Trophoblast cell (in vitro differentiated cells and primary cell): Measurements from ENCODE around the gene ME2.
"Not testable (repeated sequence)": the region's sequence is repeated elsewhere in the genome, so short reads cannot be mapped to it uniquely, and the experiment has no call there.

Experiments used
- DNase-seq, 2 donors: peaks; one replicate each; pipeline ENCODE4 v3.0.0-alpha.2; 2016
- H2AFZ ChIP-seq: 2 replicates; pipeline ENCODE4 v1.6.1; 2013; ENCODE audit warnings: low read length, moderate library complexity, mild to moderate bottlenecking; ENCODE audit not compliant: insufficient read depth, poor library complexity
- H2AK5ac ChIP-seq: 2 replicates; pipeline ENCODE4 v1.6.1; 2013; ENCODE audit warnings: mild to moderate bottlenecking, low read length
- H2BK120ac ChIP-seq: 2 replicates; pipeline ENCODE4 v1.6.1; 2013; ENCODE audit warnings: low read length, mild to moderate bottlenecking, moderate library complexity; ENCODE audit not compliant: insufficient read depth, poor library complexity
- H2BK12ac ChIP-seq: 2 replicates; pipeline ENCODE4 v1.6.1; 2013; ENCODE audit warnings: mild to moderate bottlenecking, low read length, moderate library complexity
- H2BK5ac ChIP-seq: 2 replicates; pipeline ENCODE4 v1.6.1; 2013; ENCODE audit warnings: low read length, low read depth, moderate library complexity, mild to moderate bottlenecking; ENCODE audit not compliant: poor library complexity
- H3K14ac ChIP-seq: 2 replicates; pipeline ENCODE4 v1.6.1; 2013; ENCODE audit warnings: mild to moderate bottlenecking, low read length
- H3K18ac ChIP-seq: 2 replicates; pipeline ENCODE4 v1.6.1; 2013; ENCODE audit warnings: mild to moderate bottlenecking, low read length
- H3K23ac ChIP-seq: 2 replicates; pipeline ENCODE4 v1.6.1; 2013; ENCODE audit warnings: low read length
- H3K27ac ChIP-seq: 2 replicates; pipeline ENCODE4 v1.5.1; 2013; ENCODE audit warnings: low read depth, mild to moderate bottlenecking, inconsistent platforms, low read length, moderate library complexity
- H3K27me3 ChIP-seq: 2 replicates; pipeline ENCODE4 v1.6.1; 2013; ENCODE audit warnings: inconsistent platforms, mild to moderate bottlenecking, low read length, moderate library complexity; ENCODE audit not compliant: insufficient read depth
- H3K36me3 ChIP-seq, 2 experiments: 1 replicate in 1 of 2; 2 replicates in 1 of 2; pipeline ENCODE4 v1.6.1; 2013; ENCODE audit warnings: low read length in 2 of 2, mild to moderate bottlenecking in 2 of 2, moderate library complexity in 1 of 2; ENCODE audit not compliant: insufficient read depth in 2 of 2, control insufficient read depth in 1 of 2
- H3K4ac ChIP-seq: 2 replicates; pipeline ENCODE4 v1.6.1; 2013; ENCODE audit warnings: low read depth, mild to moderate bottlenecking, low read length, moderate library complexity
- H3K4me1 ChIP-seq, 2 experiments: 1 replicate in 1 of 2; 2 replicates in 1 of 2; pipeline ENCODE4 v1.6.1; 2013; ENCODE audit warnings: low read length in 2 of 2, mild to moderate bottlenecking in 2 of 2, moderate library complexity in 1 of 2; ENCODE audit not compliant: insufficient read depth in 2 of 2, control insufficient read depth in 1 of 2
- H3K4me2 ChIP-seq: 2 replicates; pipeline ENCODE4 v1.6.1; 2013; ENCODE audit warnings: inconsistent platforms, mild to moderate bottlenecking, low read length, moderate library complexity
- H3K4me3 ChIP-seq: 2 replicates; pipeline ENCODE4 v1.5.1; 2013; ENCODE audit warnings: mild to moderate bottlenecking, low read depth, low read length, inconsistent platforms
- H3K79me1 ChIP-seq: one replicate; pipeline ENCODE4 v1.6.1; 2013; ENCODE audit warnings: low read length
- H3K79me2 ChIP-seq: 2 replicates; pipeline ENCODE4 v1.6.1; 2013; ENCODE audit warnings: low read length, mild to moderate bottlenecking; ENCODE audit not compliant: control insufficient read depth, insufficient read depth, poor library complexity
- H3K9ac ChIP-seq: 2 replicates; pipeline ENCODE4 v1.6.1; 2013; ENCODE audit warnings: mild to moderate bottlenecking, low read length
- H3K9me3 ChIP-seq: 2 replicates; pipeline ENCODE4 v1.6.1; 2013; ENCODE audit warnings: low read depth, mild to moderate bottlenecking, control low read depth, inconsistent platforms, low read length; ENCODE audit not compliant: insufficient read depth
- H4K12ac ChIP-seq: 2 replicates; pipeline ENCODE4 v1.6.1; 2013; ENCODE audit warnings: low read depth, mild to moderate bottlenecking, low read length, moderate library complexity
- H4K8ac ChIP-seq: 2 replicates; pipeline ENCODE4 v1.6.1; 2013; ENCODE audit warnings: low read depth, mild to moderate bottlenecking, low read length, moderate library complexity
- H4K91ac ChIP-seq: one replicate; pipeline ENCODE4 v1.6.1; 2013; ENCODE audit warnings: low read depth, mild to moderate bottlenecking, low read length, moderate library complexity
- WGBS: extraction: QIAGEN DNeasy Blood & Tissue Kit; methylation state at CpG from one replicate; pipeline ENCODE4 v1.1.7; 2013; ENCODE audit warnings: missing lambda C conversion rate; ENCODE audit not compliant: insufficient read length, insufficient coverage; ENCODE audit errors: extremely low coverage; 5-methylcytosine and 5-hydroxymethylcytosine counted together

Gene ME2

GRCh38 chr18:50833496-50833895 is 45.4 kb upstream of the ME2 start:
- H3K36me3 ChIP-seq, H3K23ac ChIP-seq, H3K4me3 ChIP-seq, H4K8ac ChIP-seq, H3K9ac ChIP-seq, H3K79me1 ChIP-seq, H3K4me2 ChIP-seq, H4K12ac ChIP-seq, DNase-seq, H2AK5ac ChIP-seq, H3K18ac ChIP-seq, H3K4ac ChIP-seq, H3K14ac ChIP-seq, H3K79me2 ChIP-seq, H2BK12ac ChIP-seq, H2BK120ac ChIP-seq, H3K4me1 ChIP-seq, H2BK5ac ChIP-seq, H3K27me3 ChIP-seq, H4K91ac ChIP-seq, H2AFZ ChIP-seq, H3K9me3 ChIP-seq, H3K27ac ChIP-seq: not testable (repeated sequence)
- no CpG with 5 or more reads among the region's 7 CpGs for WGBS

- no peak overlapping the region for H3K18ac ChIP-seq
- H2BK120ac ChIP-seq, result no peak overlapping the region
- H3K4ac ChIP-seq, result no peak overlapping the region
- H3K27me3 ChIP-seq, result no peaks in the 10 kb centered on the region
- no peak overlapping the region for H2BK12ac ChIP-seq
- H2AFZ ChIP-seq, result no peak overlapping the region
- DNase-seq, result no peak
- H4K91ac ChIP-seq, result no peak overlapping the region
- no peaks in the 10 kb centered on the region for H3K36me3 ChIP-seq
- H3K27ac ChIP-seq, result no peak overlapping the region
- H4K8ac ChIP-seq, result no peak overlapping the region
- no peak overlapping the region for H4K12ac ChIP-seq
- no peak overlapping the region for H2BK5ac ChIP-seq
- H3K4me3 ChIP-seq, result no peak overlapping the region
- H3K4me1 ChIP-seq, result no peaks in the 10 kb centered on the region
- no peak overlapping the region for H3K14ac ChIP-seq
- H3K4me2 ChIP-seq, result no peak overlapping the region
- no peaks in the 10 kb centered on the region for H3K79me1 ChIP-seq
- WGBS, result no CpG with 5 or more reads among the region's 2 CpGs
- H3K9ac ChIP-seq, result no peak overlapping the region
- H3K79me2 ChIP-seq, result no peaks in the 10 kb centered on the region
- H2AK5ac ChIP-seq, result no peak overlapping the region
- no peaks in the 10 kb centered on the region for H3K9me3 ChIP-seq
- no peak overlapping the region for H3K23ac ChIP-seq
Measured at GRCh38 chr18:50836521-50836957, 42.4 kb upstream of the ME2 start.

DNA sequence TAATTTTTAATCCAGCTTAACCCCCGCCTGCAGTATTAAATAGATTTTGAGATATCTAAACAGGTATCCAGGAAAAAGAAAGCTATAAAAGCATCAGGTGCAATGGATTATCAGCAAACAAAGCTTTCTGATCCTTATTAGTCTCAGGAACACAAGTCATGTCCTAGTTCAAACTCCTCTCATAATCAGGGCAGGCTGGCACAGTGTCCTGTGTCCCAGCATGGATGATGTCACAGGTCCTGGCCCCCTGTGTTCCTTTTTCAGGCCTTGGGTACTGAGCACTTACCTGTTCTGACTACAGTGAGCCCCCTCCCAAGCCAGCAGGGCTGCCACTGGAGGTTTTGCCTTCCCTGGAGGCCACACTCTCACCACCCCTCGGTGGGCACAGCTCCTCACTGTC is 39.6 kb upstream of the ME2 start:
- no peak overlapping the region for H4K8ac ChIP-seq
- H4K91ac ChIP-seq, result no peak overlapping the region
- DNase-seq, result no peak
- H3K27me3 ChIP-seq, result no peaks in the 10 kb centered on the region
- H3K9ac ChIP-seq, result no peak overlapping the region
- no peak overlapping the region for H3K18ac ChIP-seq
- no peak overlapping the region for H2BK5ac ChIP-seq
- no peak overlapping the region for H3K4ac ChIP-seq
- H3K4me3 ChIP-seq, result no peak overlapping the region
- H3K36me3 ChIP-seq, result no peaks in the 10 kb centered on the region
- no peak overlapping the region for H3K27ac ChIP-seq
- no peaks in the 10 kb centered on the region for H3K79me1 ChIP-seq
- H2AK5ac ChIP-seq, result no peak overlapping the region
- no peaks in the 10 kb centered on the region for H3K79me2 ChIP-seq
- H2AFZ ChIP-seq, result no peak overlapping the region
- H4K12ac ChIP-seq, result no peak overlapping the region
- no peak overlapping the region for H3K4me2 ChIP-seq
- H3K14ac ChIP-seq, result no peak overlapping the region
- no peaks in the 10 kb centered on the region for H3K9me3 ChIP-seq
- no peak overlapping the region for H2BK12ac ChIP-seq
- no peak overlapping the region for H3K23ac ChIP-seq
- H2BK120ac ChIP-seq, result no peak overlapping the region
- WGBS, result no CpG with 5 or more reads among the region's 2 CpGs
- H3K4me1 ChIP-seq, result no peaks in the 10 kb centered on the region

DNA sequence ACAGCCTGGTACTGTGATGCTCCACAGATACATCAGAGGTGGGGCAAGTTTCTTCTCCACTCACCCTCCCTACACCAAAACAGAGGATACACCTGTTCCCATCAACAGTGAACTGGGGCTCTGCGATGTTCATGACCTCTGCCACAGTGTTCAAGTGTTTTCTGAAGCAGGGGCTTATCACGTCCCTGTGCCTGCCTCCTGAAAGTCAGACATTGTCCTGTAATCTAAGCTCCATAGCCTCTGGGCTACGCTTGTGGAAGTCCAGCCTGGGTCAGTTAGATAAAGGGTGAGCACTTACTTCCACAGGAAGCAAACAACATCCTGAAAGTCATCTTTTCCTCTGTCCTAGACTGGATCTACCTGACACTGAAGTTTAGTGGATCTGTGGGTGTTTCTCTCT is 38.9 kb upstream of the ME2 start:
- Histone ChIP-seq H4K91ac (no peak overlapping the region), H2AFZ (no peak overlapping the region), H3K4me2 (no peak overlapping the region), H3K4ac (no peak overlapping the region), H3K79me2 (no peaks in the 10 kb centered on the region), H2AK5ac (no peak overlapping the region), H3K4me1 (no peaks in the 10 kb centered on the region), H2BK120ac (no peak overlapping the region), H3K27me3 (no peaks in the 10 kb centered on the region), H3K9me3 (no peaks in the 10 kb centered on the region), H3K36me3 (no peaks in the 10 kb centered on the region), H3K14ac (no peak overlapping the region), H2BK12ac (no peak overlapping the region), H3K9ac (no peak overlapping the region), H4K12ac (no peak overlapping the region), H3K27ac (no peak overlapping the region), H2BK5ac (no peak overlapping the region), H3K4me3 (no peak overlapping the region), H3K79me1 (no peaks in the 10 kb centered on the region), H3K18ac (no peak overlapping the region), H3K23ac (no peak overlapping the region), H4K8ac (no peak overlapping the region)
- no peak for DNase-seq
- no CpG with 5 or more reads among the region's 3 CpGs for WGBS
